Islet precursor cell (in vitro differentiated cells): ENCODE data around the gene CDKN2A.

Experiments
- DNase-seq: peaks from one replicate; pipeline ENCODE4 v3.0.0-alpha.2; 2018

Gene CDKN2A

DNA sequence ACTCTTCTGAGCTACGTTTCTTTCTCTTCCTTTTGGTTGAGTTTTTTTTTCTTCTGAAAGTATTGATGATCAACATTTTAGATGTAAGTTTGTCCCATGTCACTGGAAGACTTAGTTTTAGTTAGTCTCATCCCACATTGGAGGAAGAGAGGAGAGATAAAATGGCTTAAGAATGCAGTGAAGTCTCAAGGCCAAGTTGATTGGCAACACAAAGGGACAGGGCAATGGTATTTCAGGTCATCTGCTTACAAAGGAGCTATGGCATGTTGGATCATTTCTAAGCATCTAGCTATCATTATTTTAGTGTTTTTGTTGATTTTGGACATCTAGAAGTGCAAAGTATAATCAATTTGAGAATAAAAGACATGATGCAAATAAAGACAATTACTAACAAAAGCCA is 58.6 kb downstream of the CDKN2A start:
- DNase-seq: no peak

DNA sequence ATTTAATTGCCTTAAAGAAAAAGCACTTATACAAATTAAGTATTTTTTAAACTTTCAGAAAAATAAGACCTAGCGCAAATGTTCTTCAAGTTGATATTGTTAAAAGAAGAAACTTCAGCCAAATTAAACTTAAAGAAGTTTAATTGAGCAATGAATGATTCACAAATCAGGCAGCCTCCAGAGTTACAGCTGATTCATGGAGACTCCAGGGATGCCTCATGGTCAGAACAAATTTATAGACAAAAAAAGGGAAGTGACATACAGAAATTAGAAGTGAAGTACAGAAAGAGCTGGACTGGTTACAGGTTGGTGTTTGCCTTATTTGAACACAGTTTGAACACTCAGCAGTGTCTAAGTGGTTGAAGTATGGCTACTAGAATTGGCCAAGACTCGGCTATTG is 60.3 kb downstream of the CDKN2A start:
- no peak for DNase-seq

DNA sequence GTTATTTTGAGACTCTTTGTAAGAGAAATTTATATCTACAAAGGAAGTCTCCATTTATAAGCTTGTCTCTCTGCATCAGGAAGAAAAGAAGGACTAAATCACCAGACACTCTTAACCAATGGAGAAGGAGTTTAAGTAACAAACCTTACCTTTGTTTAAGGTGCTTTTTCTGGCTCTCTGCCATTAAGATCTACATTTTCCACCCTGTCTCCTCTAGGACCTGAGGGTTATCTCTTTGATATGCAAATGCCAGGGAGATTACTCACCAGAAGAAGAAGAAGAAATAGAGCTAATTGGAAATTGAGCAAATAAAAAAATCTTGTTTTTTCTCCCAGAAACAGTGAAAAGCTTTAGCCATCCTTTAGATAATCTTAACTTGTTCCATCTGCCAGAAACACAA is 60.9 kb downstream of the CDKN2A start:
- no peak for DNase-seq

DNA sequence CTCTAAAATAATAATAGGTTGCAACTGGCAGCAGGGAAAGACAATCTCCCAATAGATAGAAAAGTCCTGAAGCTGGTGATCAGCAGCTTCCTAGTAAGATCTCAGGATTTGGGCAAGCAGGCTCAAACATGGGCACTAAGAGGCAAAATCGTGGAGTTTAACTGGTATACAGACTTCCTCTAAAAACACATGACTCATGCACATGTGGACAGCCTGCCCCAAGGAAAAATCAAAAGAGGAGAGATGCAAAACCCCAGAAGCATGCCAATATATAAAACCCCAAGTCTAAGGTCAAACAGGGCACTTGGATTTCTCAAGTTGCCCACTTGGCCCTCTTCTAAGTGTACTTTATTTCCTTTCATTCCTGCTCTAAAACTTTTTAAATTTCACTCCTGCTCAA is 62.8 kb downstream of the CDKN2A start:
- DNase-seq: no peak

DNA sequence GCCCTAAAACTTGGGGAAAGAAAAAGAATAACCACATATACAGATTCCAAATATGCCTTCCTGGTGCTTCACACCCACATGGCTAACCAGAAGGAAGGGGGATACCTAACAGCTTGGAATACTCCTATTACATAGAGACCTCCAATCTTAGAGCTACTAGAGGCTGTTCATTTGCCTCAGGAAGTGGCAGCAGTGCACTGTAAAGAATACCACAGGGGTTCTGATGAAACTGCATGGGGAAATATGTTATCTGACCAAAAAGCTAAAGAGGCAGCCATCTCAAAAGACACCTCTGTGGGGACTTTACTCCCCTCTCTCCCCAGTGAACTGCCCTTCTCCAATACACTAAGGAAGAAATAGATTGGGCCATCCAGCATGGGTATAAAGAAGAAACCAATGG is 66.4 kb downstream of the CDKN2A start:
- no peak for DNase-seq

DNA sequence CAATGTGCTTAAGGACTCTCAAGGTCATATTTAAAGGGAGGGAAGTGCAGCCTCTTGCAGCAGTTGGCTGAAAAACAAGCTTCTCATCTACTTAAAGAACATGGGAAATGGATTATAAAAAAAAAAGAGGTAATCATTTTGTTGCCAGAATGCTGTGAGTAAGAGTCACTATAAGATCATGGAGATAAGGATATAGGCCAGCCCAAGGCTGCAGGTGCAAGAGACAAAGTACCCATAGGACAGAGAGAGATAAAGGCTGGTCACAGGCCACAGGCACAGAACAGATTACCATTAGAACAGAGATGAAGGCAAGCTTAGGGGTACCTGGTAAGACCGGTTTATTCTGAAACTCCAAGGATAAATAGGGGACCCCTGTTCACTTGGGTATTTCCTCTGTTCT is 70.5 kb downstream of the CDKN2A start:
- no peak for DNase-seq

DNA sequence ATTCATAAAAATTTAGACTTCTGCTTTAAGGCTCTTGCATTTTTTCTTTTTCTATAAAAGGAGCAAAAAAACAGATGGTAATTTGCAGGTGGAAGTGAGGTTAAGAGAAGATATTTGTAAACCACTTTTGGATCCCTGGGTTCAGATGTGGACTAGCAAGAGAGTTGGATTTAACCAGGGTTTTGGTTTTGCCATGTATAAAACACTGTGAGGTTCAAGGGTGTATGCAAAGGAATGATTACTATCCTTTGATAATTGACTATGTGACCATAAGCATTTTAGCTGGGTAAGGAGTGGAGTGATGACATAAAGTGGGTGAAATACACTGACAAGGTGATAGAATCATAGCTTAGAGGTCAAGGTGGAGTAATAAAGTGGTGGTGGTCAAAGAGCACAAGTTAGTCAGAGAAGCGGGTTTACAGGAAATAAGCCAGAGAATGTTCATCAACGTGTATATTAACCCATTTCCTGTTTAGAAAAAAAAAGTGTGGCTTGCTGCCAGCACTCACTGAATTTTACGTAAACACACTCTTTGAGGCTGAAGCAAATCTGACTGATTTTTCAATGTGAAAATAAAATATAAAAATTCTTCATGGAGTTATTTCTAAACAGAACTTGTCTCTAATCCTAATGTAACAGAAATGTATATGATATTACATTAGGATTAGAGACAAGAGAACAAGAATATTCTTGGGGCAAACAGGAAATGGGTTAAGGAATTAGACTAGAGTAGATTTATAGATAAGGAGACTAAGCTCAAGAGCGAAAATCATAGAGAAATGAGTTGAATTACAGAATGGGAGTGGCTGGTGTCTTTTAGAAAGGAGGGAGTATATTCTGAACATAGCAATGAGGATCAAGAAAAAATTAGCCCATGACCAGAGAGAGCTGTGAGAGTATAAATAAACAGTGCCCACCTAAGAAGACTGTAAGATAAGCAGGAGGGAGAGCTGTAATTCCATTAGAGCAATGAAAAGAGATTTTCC is 74.5 kb downstream of the CDKN2A start:
- no peak for DNase-seq
